ENCODE data around the gene WNT3.
A peak's percentile ranks its signal among the peaks of the same experiment; 100 is the strongest.
"Not testable (repeated sequence)": the region's sequence is repeated elsewhere in the genome, so short reads cannot be mapped to it uniquely, and the experiment has no call there.

Gene WNT3

GRCh38 chr17:46818316-46818928 is at the start of gene WNT3:
Gene WNT3, minus strand, starts transcription at chr17:46818692. Its CDS starts 95 bp downstream, at chr17:46818597.
- peak; percentile 52 for DNase-seq

GRCh38 chr17:46866747-46867146 is 48.3 kb upstream of the WNT3 start:
- DNase-seq = no peak

- no peak for DNase-seq
These were observed 47.8 kb upstream of the WNT3 start for GRCh38 chr17:46866325-46866724.

GRCh38 chr17:46865100-46865499 is 46.6 kb upstream of the WNT3 start:
- DNase-seq = no peak

- no peak for DNase-seq
These were observed 45.1 kb upstream of the WNT3 start for GRCh38 chr17:46863383-46864121.

- no peak for DNase-seq
These were observed 44.5 kb upstream of the WNT3 start for GRCh38 chr17:46862949-46863348.

- no peak for DNase-seq
These were observed 41.5 kb upstream of the WNT3 start for GRCh38 chr17:46859996-46860395.

- DNase-seq = no peak
These were observed 39.1 kb upstream of the WNT3 start for GRCh38 chr17:46857600-46857999.

- no peak for DNase-seq
These were observed 36.5 kb upstream of the WNT3 start for GRCh38 chr17:46854948-46855347.

GRCh38 chr17:46854515-46854914 is 36.0 kb upstream of the WNT3 start:
- no peak for DNase-seq

- DNase-seq = no peak
These were observed 35.5 kb upstream of the WNT3 start for GRCh38 chr17:46853896-46854444.

- DNase-seq = no peak
These were observed 32.7 kb upstream of the WNT3 start, which contains the start of gene WNT9B for GRCh38 chr17:46851029-46851741. Gene WNT9B, plus strand, starts transcription at chr17:46851583. Its CDS starts 56 bp downstream, at chr17:46851639.

GRCh38 chr17:46850688-46851028 is 32.2 kb upstream of the WNT3 start:
- DNase-seq = no peak

GRCh38 chr17:46848534-46848933 is 30.0 kb upstream of the WNT3 start:
- no peak for DNase-seq

- no peak for DNase-seq
These were observed 29.0 kb upstream of the WNT3 start for GRCh38 chr17:46847204-46848191.

GRCh38 chr17:46842835-46843234 is 24.3 kb upstream of the WNT3 start:
- no peak for DNase-seq

- DNase-seq = no peak
These were observed 23.3 kb upstream of the WNT3 start for GRCh38 chr17:46841561-46842379.

- not testable (repeated sequence) for DNase-seq
These were observed 22.1 kb upstream of the WNT3 start for GRCh38 chr17:46840596-46840995.

GRCh38 chr17:46839211-46839610 is 20.7 kb upstream of the WNT3 start:
- no peak for DNase-seq

- DNase-seq = no peak
These were observed 19.0 kb upstream of the WNT3 start for GRCh38 chr17:46837521-46837920.

GRCh38 chr17:46836500-46836899 is 18.0 kb upstream of the WNT3 start:
- no peak for DNase-seq

- no peak for DNase-seq
These were observed 16.4 kb upstream of the WNT3 start for GRCh38 chr17:46834846-46835245.
